H1 (cell line): ENCODE measurements around the gene SEC23IP. TPM values are rescaled to one million over a fixed set of nuclear protein-coding genes. Genes with fewer than 3 reads are reported as not detected.

Source experiments
- JUND ChIP-seq: IDR thresholded peaks from 2 replicates; pipeline ENCODE4 v1.6.1; 2011; ENCODE audit warnings: mild to moderate bottlenecking, improper control_type of control experiment, low read length
- SAP30 ChIP-seq: fragments of 300-600 bp; sonication (generic); IDR thresholded peaks from 2 replicates; pipeline ENCODE4 v1.7.1; 2012; ENCODE audit warnings: low read length, moderate library complexity, mild to moderate bottlenecking, inconsistent platforms; ENCODE audit not compliant: insufficient read depth, insufficient replicate concordance
- polyA plus RNA-seq, 7 experiments: library from polyadenylated mRNA; depleted of rRNA in 3 of 7; stranded (reverse) in 5 of 7; unstranded in 2 of 7; fragments of >200 nt in 5 of 7; fragments of 200-250 nt in 2 of 7; gene quantifications; 1 replicate in 5 of 7; 2 replicates in 1 of 7; 4 replicates in 1 of 7; pipeline versions ENCODE4 v1.2.1 to v1.2.3, GENCODE V29; 2011 to 2013; ENCODE audit warnings: missing spikeins in 2 of 7, mixed read lengths in 2 of 7
- total RNA-seq: library from RNA; stranded (reverse); fragmentation: NEBNext Ultra II Directional; extraction: Animal tissue kit (Norgen Biotek cat#: 25700); gene quantifications from 2 replicates; pipeline ENCODE4 v1.2.1, GENCODE V29; 2021

The SEC23IP gene
- total and polyA plus RNA-seq, 2 of the 8 experiments (the other 6 are each of a cell fraction or from before 2014, with no cell fraction given), result 29.0 to 105 TPM

- TF ChIP-seq JUND (no peak), SAP30 (no peak)
These were observed 74.5 kb downstream of the SEC23IP start (continued) for GRCh38 chr10:119967066-119967465.
